ENCODE data around the gene NUDT19. TPM values are rescaled to one million over a fixed set of nuclear protein-coding genes. Genes with fewer than 3 reads are reported as not detected.

NUDT19 gene
- total and polyA plus RNA-seq, 9 donors: 3.6 to 13.0 (median 6.3) TPM

GRCh38 chr19:32720936-32721250 is 29.3 kb downstream of the NUDT19 start:
- TF ChIP-seq EP300 (IDR thresholded peaks at IDR 0.05) (no peak), CTCF (IDR thresholded peaks at IDR 0.05) (no peak), POLR2A (IDR thresholded peaks at IDR 0.05) (no peak)
- H3K9me3 ChIP-seq: no peaks in the 10 kb centered on the region
- WGBS, 3 donors: 93 to 96% (median 96%) methylated on average over 22 of the region's 22 CpGs
- no peak overlapping the region for H3K4me3 ChIP-seq
- H3K27me3 ChIP-seq: no peaks in the 10 kb centered on the region
- intact Hi-C loops (cut with DNase I): no loop called here
- no peak overlapping the region for H3K27ac ChIP-seq
- no peaks in the 10 kb centered on the region for H3K36me3 ChIP-seq
- DNase-seq: no peak
- H3K4me1 ChIP-seq (ENCODE audit: insufficient read depth): no peaks in the 10 kb centered on the region

DNA sequence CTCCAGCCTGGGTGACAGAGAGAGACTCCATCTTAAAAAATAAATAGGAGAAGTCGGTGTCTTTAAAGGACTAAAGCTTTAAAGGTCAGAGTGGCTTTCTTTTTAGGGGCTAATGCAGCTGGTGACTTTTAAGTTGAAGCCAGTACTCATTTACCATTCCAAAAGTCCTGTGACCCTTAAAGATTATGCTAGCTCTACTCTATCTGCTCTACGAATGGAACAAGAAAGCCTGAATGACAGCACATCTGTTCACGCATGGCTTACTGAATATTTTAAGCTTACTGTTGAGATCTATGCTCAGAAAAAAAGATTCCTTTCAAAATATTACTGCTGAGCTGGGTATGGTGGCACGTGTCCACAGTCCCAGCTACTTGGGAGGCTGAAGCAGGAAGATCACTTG is 44.3 kb downstream of the NUDT19 start:
- no peak overlapping the region for H3K4me3 ChIP-seq
- intact Hi-C loops (cut with DNase I): no loop called here
- no peak for TF ChIP-seq POLR2A (IDR thresholded peaks at IDR 0.05)
- no peak for TF ChIP-seq CTCF (IDR thresholded peaks at IDR 0.05)
- TF ChIP-seq EP300 (IDR thresholded peaks at IDR 0.05): no peak
- no peak overlapping the region for H3K27ac ChIP-seq
- no peaks in the 10 kb centered on the region for H3K9me3 ChIP-seq
- WGBS, 3 donors: 69 to 84% (median 74%) methylated on average over 4 of the region's 4 CpGs
- no peaks in the 10 kb centered on the region for H3K27me3 ChIP-seq
- H3K36me3 ChIP-seq: no peaks in the 10 kb centered on the region
- no peak for DNase-seq
- no peaks in the 10 kb centered on the region for H3K4me1 ChIP-seq (ENCODE audit: insufficient read depth)

GRCh38 chr19:32743021-32743420 is 51.4 kb downstream of the NUDT19 start:
- no peak for TF ChIP-seq POLR2A (IDR thresholded peaks at IDR 0.05)
- no peak for TF ChIP-seq CTCF (IDR thresholded peaks at IDR 0.05)
- no peak for TF ChIP-seq EP300 (IDR thresholded peaks at IDR 0.05)
- no peaks in the 10 kb centered on the region for H3K36me3 ChIP-seq
- no peaks in the 10 kb centered on the region for H3K4me1 ChIP-seq (ENCODE audit: insufficient read depth)
- H3K4me3 ChIP-seq: no peak overlapping the region
- no peaks in the 10 kb centered on the region for H3K9me3 ChIP-seq
- no peak for DNase-seq
- intact Hi-C loops (cut with DNase I): no loop called here
- WGBS, 3 donors: 95 to 97% (median 97%) methylated on average over 9 of the region's 9 CpGs
- H3K27me3 ChIP-seq: no peaks in the 10 kb centered on the region
- no peak overlapping the region for H3K27ac ChIP-seq

DNA sequence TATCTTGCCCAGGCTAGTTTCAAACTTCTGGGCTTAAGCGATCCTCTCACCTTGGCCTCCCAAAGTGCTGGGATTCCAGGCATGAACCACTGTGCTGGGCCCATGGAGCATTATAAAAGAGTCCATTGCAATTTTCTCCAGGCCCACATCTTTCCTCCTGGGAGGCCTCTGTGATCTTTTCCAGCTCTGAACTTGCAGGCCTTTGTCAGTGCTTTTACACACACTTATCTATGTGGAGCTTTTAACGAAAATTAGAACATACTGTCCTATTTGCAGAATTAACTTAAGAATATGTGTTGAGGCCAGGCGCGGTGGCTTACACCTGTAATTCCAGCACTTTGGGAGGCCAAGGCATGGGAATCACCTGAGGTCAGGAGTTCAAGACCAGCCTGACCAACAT is 51.8 kb downstream of the NUDT19 start:
- Histone ChIP-seq H3K9me3 (no peaks in the 10 kb centered on the region), H3K4me1 (ENCODE audit: insufficient read depth) (no peaks in the 10 kb centered on the region), H3K4me3 (no peak overlapping the region), H3K36me3 (no peaks in the 10 kb centered on the region), H3K27me3 (no peaks in the 10 kb centered on the region), H3K27ac (no peak overlapping the region)
- intact Hi-C loops (cut with DNase I): no loop called here
- TF ChIP-seq EP300 (IDR thresholded peaks at IDR 0.05) (no peak), POLR2A (IDR thresholded peaks at IDR 0.05) (no peak), CTCF (IDR thresholded peaks at IDR 0.05) (no peak)
- WGBS, 3 donors: 92 to 96% (median 93%) methylated on average over 4 of the region's 4 CpGs
- DNase-seq: no peak

Measured in ovary (tissue), 9 donors.